ENCODE results near the gene HSDL1.

HSDL1 gene

GRCh38 chr16:84105301-84105815 lies 39.6 kb downstream of the HSDL1 start:
- DNase-seq = no peak

DNA sequence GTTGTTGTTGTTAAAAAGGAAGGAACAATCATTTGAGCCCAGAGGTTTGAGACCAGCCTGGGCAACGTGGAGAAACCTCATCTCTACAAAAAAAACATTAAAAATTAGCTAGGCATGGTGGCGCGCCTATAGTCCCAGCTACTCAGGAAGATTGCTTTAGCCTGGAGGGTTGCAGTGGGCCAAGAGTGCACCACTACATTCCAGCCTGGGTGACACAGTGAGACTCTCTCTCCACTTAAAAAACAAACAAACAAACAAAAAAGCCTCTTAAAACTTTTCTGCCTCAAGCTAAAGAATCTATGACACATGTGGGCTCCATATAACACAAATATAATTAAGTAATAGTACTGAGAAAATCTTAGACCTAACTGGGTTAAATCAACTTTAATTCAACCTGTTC lies 40.7 kb downstream of the HSDL1 start:
- DNase-seq = no peak

DNA sequence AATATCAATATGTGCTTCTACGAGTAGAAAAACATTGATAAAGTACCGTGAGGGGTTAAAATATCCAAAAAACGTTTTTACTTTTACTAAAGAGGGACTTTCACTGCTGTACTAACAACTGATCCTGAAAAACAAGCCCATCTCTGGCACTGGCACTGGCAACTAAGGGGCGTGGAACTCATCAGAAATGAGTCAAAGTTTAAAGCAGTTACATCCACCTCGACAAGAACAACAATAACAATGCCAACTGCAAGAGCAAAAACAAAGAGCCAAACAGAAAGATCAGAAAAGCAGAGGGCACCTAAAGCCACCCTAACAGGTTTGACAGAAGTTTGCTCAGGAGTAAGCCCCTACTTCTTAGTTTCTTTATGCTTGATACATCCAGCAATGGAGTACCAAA lies 41.3 kb downstream of the HSDL1 start:
- no peak for DNase-seq

DNA sequence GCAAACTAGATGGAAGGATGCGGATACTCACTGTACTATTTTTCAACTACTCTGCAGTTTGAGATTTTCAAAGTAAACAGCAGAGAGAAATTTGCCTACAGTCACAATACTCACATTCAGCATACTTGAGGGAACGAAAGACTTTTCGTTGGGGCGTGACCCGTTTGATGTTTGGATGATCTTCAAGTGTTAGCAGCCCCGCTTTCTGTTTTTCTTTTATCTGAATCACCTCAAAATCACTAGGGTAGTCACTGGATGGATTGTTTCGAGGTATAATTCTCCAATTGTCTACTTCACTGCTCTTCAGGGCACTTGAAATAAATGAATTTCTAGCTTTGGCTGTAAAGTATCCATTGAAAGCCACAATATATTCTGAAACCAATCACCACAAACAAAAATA lies 46.0 kb downstream of the HSDL1 start:
- DNase-seq = no peak

- no peak for DNase-seq
These were observed 48.5 kb downstream of the HSDL1 start for GRCh38 chr16:84096447-84097005.

- DNase-seq = no peak
These were observed 49.5 kb downstream of the HSDL1 start for GRCh38 chr16:84095466-84095865.

GRCh38 chr16:84093879-84094270 lies 51.1 kb downstream of the HSDL1 start:
- DNase-seq = no peak

DNA sequence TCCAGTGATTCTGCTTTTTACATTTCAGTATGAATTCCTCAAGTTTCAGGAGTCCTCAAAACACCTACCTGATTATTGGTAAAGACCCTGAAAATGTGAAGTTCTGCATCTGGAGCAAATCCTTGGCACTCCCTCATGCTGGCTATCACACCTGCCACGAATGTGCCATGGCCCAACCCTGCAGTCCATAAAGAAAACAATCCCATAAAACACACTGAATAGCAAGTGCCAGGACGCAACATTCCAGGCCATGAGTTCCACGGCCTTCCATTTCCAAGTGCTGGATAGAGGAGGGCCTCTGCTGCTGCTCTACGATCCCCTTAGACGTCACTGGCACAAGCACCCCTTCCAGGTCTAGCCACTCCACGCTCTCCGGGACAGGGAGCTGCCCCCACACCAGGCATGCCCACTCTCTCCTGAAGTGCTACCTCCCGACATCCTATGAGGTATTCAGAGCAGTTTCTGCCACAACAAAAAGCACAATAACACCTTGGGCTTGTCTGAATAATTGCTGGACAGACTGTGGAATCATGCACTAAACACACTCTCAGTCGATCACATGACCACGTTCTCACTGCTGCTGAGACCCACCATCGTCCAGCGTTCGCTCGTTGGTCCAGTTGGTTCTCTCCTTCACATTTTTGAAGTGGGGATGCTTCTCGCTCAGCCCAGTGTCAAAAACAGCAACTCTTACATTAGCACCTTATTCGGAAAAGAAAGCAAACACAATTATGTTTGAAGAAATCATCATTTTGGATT lies 51.7 kb downstream of the HSDL1 start:
- DNase-seq = no peak

DNA sequence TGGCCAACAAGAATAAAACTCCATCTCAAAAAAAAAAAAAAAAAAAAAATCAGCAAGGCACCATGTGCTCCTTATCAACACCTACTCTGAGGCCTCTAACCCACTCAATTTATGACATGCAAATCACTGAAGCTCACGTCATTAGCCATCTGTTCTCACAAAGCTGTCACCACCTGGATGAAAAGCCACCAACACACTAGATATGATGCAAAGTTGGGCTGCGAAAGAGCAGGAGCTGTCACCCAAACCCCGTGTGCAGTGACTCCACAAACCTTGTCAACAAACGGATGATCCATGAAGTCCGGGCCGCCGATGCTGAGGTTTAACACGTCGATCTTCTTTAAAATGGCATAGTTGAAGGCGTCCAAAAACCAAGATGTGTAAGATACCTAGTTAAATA lies 53.5 kb downstream of the HSDL1 start:
- peak; percentile 14 for DNase-seq

DNA sequence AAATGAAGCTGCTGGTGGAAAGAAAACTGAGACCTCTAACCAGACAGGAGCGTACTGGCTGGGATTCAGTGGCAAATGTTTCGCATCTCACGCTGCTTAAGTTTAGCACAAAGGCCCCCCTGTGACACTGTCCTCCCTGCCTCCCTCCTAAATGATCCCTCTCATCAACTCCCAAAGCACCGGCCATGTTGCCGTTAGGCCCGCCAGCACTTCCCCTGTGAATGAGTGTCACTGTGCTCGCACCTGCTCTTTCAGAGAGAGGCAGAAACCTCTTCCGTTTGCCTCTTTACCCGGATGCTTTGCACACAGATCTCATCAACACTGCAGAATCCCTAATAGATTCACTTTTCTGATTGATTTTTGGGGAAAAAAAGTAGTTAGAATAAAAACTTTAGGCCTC lies 54.8 kb downstream of the HSDL1 start:
- no peak for DNase-seq

DNA sequence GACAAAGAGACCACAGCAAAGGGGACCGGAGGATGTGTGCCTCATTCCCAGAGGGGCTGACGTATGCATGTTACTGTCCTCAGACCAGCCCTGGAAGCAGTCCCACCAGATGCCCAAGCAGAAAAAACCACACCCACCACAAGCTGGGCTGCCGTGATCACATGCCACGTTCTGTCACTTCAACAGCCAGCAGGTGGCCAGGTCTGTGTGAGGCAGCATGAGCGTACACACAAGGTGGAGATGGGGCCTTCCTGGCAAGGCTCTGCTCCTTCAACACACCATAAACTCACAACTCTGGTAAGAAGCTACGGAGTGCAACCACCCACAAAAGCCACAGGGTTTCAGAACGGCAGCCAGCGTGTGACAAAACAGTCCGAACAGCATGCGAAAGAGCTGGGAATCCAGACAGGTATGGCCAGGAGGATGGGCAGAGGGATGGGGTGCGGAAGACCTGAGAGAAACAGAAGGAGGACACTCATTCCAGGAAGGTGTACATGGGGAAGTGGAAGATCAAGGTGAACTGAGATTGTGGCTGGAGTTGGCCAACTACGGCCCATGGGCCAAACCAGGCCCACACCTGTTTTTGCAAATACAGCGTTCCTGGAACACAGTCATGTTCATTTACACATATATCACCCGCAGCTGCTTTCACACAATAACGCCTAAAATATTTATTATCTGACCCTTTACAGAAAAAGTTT lies 56.1 kb downstream of the HSDL1 start:
- no peak for DNase-seq

DNA sequence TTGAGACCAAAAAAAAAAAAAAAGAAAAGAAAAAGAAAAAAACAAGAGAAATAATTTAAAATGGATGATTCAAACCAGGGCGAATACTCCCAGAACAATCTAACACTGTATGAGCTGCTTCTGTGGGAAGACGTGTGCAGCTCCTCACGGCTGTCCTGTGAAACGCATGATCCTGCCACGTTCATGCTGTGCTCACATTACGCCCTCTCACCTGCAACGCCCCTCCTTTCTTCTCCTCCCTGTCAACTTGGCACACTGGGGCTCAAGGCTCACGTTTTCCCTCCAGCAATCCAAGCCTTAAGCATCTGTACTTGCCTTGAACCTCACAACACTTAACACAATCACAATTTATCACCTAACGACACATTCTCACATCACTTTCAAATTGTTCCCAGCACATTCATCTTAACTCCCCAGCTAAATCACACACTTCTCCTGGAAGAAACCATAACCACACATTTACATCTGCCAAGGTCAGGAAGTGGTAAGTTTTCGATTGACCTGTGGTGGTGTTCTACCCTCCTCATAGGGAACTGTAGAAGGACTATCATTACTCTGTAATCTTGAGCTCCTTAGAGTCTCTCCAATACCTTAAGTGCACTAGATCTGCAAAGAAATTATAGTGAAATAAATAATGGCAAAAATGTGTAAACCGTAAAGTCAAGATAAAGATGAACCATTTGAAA lies 57.4 kb downstream of the HSDL1 start:
- DNase-seq = no peak

DNA sequence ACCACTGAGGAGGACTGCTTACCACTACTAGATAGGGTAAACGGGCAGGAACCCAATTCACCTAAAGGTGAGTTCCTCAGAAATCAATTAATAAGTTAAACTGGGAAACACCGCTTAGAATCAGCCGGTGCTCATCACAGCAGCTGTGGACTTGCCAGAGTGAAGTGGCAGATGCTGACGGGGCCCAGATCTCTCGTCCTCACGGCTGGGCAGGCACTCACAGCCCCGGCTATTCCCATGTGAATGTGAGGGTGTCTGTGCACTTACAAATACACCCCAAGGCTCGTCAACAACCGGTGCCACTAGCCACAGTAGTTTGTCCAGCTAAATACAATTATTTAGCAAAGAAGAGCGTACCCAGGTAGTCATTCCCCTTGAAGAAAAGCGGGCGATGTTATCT lies 58.0 kb downstream of the HSDL1 start:
- DNase-seq = no peak

GRCh38 chr16:84086341-84086740 lies 58.6 kb downstream of the HSDL1 start:
- DNase-seq = no peak

- no peak for DNase-seq
These were observed 59.2 kb downstream of the HSDL1 start for GRCh38 chr16:84085773-84086172.

GRCh38 chr16:84085271-84085667 lies 59.7 kb downstream of the HSDL1 start:
- DNase-seq = no peak

DNA sequence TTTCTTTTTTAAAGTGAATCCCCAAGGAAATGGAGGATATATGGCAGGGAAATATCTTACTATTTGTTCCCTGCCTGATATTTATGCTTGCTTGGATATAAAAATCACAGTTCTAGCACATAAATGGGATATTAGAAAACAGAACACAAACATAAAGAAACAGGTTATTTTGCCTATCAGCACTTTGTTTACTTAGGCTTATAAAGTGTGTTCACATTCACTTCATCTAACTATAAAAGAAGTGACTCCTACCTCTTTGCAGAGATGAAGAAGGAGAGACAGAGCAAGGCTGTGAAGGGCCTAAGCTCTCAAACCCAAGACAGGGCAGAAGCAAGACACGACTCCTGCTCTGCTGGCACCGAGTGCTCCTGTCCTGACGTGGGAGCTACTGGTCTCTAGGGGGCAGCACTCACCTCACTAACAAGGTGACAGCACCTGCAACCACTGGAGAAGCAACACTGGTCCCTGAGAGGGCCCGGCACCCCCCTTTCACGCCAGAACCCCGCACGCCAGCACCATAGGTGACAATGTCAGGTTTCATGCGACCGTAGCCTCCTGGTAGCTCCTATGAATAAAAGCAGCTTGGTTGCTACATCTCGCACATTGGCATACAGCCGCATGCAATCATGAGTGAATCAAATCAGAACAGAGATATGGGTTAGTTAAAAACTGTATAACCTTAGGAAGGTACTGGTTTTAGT lies 60.3 kb downstream of the HSDL1 start:
- peak; percentile 53 for DNase-seq

DNA sequence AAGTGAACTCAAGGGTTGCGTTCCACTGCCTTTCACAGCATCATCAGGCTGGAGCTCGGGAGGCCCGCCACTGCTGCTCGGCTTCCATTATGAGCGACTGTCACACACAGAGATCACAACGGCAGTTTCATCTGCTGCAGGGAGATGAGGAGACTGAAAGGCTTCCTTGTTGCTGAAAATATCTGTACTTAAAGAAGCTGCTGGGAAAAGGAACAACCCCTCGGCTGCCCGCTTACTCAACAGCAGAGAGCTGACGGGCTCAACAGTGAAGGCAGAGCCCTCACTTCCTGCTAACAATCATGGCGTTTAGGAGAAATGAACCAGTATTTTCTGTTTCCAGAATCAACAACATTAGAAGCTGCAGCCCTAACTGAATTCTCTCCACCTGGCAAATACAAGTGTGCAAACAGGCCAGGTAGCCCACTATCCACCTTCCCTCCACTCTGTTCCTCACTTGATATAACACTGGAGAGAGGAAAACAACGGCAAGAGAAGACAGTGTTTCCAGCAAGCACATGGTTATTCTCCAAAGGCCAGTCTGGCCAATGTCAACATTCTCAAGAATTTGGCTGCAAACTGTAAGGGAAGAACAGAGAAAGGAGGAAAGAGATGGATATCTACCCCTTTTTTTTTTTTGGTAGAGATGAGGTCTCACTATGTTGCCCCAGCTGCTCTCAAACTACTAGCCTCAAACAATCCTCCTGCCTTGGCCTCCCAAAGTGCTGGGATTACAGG lies 62.0 kb downstream of the HSDL1 start:
- no peak for DNase-seq

DNA sequence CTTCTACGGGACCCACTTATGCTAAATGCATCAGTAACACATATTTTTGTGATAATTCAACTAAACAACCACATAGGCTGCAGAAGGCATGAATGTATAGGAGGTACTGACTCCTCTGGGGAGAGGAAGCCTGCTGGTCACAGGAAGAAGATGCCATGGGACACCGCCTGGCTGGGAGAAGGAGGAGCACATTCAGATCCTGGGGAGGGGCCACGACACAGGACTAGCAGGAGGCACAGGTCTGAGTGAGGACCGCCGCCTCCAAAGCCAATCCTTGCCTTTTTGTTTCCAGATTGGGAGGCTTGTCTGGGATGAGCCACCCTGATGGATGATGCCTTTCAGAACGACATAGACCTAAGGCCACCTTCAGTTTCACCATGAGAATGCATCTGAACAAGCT lies 62.9 kb downstream of the HSDL1 start:
- DNase-seq = no peak

DNA sequence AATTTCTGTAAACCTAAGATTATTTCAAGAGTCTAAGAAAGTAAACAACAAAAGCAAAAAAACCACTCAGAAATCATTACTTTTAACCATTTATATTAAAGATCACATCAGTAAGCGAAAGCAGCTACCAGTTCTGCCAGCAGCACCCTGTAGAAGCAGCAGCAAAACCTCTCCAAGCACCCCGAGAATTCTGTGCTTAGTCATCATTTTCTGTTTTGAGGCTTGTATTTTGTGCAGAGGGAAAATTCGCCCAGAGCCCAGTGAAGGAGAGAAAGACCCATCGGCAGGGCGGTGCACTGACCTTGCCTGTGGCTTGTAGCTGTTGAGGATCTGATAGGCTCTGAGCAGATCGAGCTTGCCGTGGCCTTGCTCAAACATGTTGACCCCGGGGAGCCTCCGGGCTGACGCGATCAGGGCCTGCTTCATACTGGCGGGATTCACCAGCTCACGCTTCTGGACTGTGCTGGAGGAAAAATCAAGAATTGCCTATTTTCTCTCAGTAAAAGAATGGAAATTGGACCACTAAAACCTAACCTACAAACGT lies 63.5 kb downstream of the HSDL1 start:
- no peak for DNase-seq

GRCh38 chr16:84080813-84081212 lies 64.2 kb downstream of the HSDL1 start:
- no peak for DNase-seq

DNA sequence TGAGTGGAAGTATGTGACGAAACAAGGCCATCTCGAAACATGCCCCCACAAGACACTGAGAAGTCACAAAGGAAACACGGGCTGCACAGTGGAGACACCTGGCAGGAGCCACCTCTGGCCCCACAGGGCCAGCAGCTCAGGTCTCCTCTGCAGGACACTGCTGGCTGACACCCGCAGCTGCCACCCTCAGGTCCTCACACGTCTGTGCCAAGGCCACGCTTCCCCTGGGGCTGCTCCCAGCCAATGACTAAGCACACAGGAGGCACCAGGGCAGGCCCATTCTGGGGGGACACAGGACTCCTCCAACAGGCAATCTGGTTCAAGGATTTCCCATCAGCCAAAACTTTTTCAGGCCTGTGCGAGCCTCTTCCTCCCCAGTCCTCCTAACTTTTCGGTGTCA lies 64.6 kb downstream of the HSDL1 start:
- DNase-seq = no peak

All from fibroblast of skin of right biceps (primary cell).